ENCODE data around the gene HBG1. TPM values are rescaled to one million over a fixed set of nuclear protein-coding genes. Genes with fewer than 3 reads are reported as not detected.

The HBG1 gene
- total and polyA plus RNA-seq, 3 donors from 2014 or later, result not detected

- Histone ChIP-seq H3K36me3 (ENCODE audit: low read depth, missing control alignments) (no peaks in the 10 kb centered on the region), H3K27ac (no peak overlapping the region), H3K27me3 (no peaks in the 10 kb centered on the region), H3K4me1 (no peaks in the 10 kb centered on the region), H3K4me3 (no peak overlapping the region), H3K9me3 (no peaks in the 10 kb centered on the region)
- DNase-seq, result no peak
- no peak for TF ChIP-seq POLR2A (IDR thresholded peaks at IDR 0.05)
- no peak for TF ChIP-seq CTCF (IDR thresholded peaks at IDR 0.05)
- 55 to 62% methylated on average over 2 of the region's 2 CpGs for WGBS, 2 donors
- intact Hi-C loops (cut with DNase I; ENCODE audit: low total_unique reads), result no loop called here
Measured at GRCh38 chr11:5225480-5225871, 24.2 kb downstream of the HBG1 start.

- no peak for TF ChIP-seq CTCF (IDR thresholded peaks at IDR 0.05)
- TF ChIP-seq POLR2A (IDR thresholded peaks at IDR 0.05), result no peak
- intact Hi-C loops (cut with DNase I; ENCODE audit: low total_unique reads), result no loop called here
- no peak overlapping the region for H3K4me3 ChIP-seq
- DNase-seq, result no peak
- 76 to 87% methylated on average over 6 of the region's 6 CpGs for WGBS, 2 donors
- H3K27me3 ChIP-seq, result no peaks in the 10 kb centered on the region
- H3K27ac ChIP-seq, result no peak overlapping the region
- no peaks in the 10 kb centered on the region for H3K4me1 ChIP-seq
- H3K9me3 ChIP-seq, result no peaks in the 10 kb centered on the region
- no peaks in the 10 kb centered on the region for H3K36me3 ChIP-seq (ENCODE audit: low read depth, missing control alignments)
Measured at GRCh38 chr11:5224538-5225479, 24.8 kb downstream of the HBG1 start.

DNA sequence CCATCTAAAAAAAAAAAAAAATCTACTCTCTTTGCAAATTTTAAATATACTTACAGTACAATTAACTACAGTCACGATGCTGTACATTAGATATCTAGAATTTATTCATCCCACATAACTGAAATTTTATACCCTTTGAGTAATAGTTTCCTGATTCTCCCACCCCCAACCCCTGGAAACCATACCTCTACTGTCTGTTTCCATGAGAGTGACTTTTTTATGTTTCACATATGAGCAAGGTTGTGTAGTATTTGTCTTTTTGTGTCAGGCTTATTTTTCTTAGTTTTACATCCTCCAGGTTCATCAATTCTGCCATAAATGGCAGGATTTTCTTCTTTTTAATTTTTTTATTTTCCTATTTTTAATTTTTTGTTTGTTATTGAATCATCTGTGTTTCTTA is 26.0 kb downstream of the HBG1 start:
- intact Hi-C loops (cut with DNase I; ENCODE audit: low total_unique reads), result no loop called here
- no peaks in the 10 kb centered on the region for H3K36me3 ChIP-seq (ENCODE audit: low read depth, missing control alignments)
- H3K27ac ChIP-seq, result no peak overlapping the region
- WGBS, 2 donors, result 72 to 83% methylated on average over 1 of the region's 1 CpG
- H3K27me3 ChIP-seq, result no peaks in the 10 kb centered on the region
- H3K9me3 ChIP-seq, result no peaks in the 10 kb centered on the region
- no peaks in the 10 kb centered on the region for H3K4me1 ChIP-seq
- DNase-seq, result no peak
- no peak for TF ChIP-seq POLR2A (IDR thresholded peaks at IDR 0.05)
- TF ChIP-seq CTCF (IDR thresholded peaks at IDR 0.05), result no peak
- no peak overlapping the region for H3K4me3 ChIP-seq

GRCh38 chr11:5223146-5223545 is 26.5 kb downstream of the HBG1 start:
- Histone ChIP-seq H3K9me3 (no peaks in the 10 kb centered on the region), H3K27ac (no peak overlapping the region), H3K4me1 (no peaks in the 10 kb centered on the region), H3K27me3 (no peaks in the 10 kb centered on the region), H3K36me3 (ENCODE audit: low read depth, missing control alignments) (no peaks in the 10 kb centered on the region), H3K4me3 (no peak overlapping the region)
- DNase-seq, result no peak
- TF ChIP-seq CTCF (IDR thresholded peaks at IDR 0.05) (no peak), POLR2A (IDR thresholded peaks at IDR 0.05) (no peak)
- intact Hi-C loops (cut with DNase I; ENCODE audit: low total_unique reads), result no loop called here
- 94% methylated on average over 6 of the region's 6 CpGs for WGBS, 2 donors

Measured in testis (tissue), 3 donors.